GM23248 (cell line): ENCODE measurements around the gene IL17REL. TPM values are rescaled to one million over a fixed set of nuclear protein-coding genes. Genes with fewer than 3 reads are reported as not detected.
"Not testable (repeated sequence)": the region's sequence is repeated elsewhere in the genome, so short reads cannot be mapped to it uniquely, and the experiment has no call there.

Source experiments
- DNase-seq: peaks from one replicate; pipeline ENCODE4 v3.0.0-alpha.2; 2015
- H2AFZ ChIP-seq: fragments of 200-600 bp; sonication (generic); 2 replicates; pipeline ENCODE4 v1.6.1; 2016; ENCODE audit warnings: antibody characterized with exemption
- H3F3A ChIP-seq: fragments of 200-600 bp; sonication (generic); 2 replicates; pipeline ENCODE4 v1.6.1; 2016; ENCODE audit warnings: mild to moderate bottlenecking, antibody characterized with exemption, mixed run types; ENCODE audit not compliant: insufficient read depth
- H3K27ac ChIP-seq: fragments of 200-600 bp; sonication (generic); 2 replicates; pipeline ENCODE4 v1.5.1; 2016; ENCODE audit warnings: mild to moderate bottlenecking
- H3K27me3 ChIP-seq: fragments of 200-600 bp; sonication (generic); replicated peaks from 2 replicates; pipeline ENCODE4 v1.6.1; 2016; ENCODE audit warnings: mild to moderate bottlenecking; ENCODE audit not compliant: insufficient read depth
- H3K36me3 ChIP-seq: fragments of 200-600 bp; sonication (generic); 2 replicates; pipeline ENCODE4 v1.6.1; 2016; ENCODE audit warnings: low read depth, mild to moderate bottlenecking
- H3K4me1 ChIP-seq: fragments of 200-600 bp; sonication (generic); 2 replicates; pipeline ENCODE4 v1.6.1; 2016; ENCODE audit warnings: mild to moderate bottlenecking; ENCODE audit not compliant: insufficient read depth
- H3K4me2 ChIP-seq: fragments of 200-600 bp; sonication (generic); one replicate; pipeline ENCODE4 v1.6.1; 2016; ENCODE audit warnings: mild to moderate bottlenecking; ENCODE audit not compliant: unreplicated experiment
- H3K4me3 ChIP-seq: fragments of 200-600 bp; sonication (generic); 2 replicates; pipeline ENCODE4 v1.5.1; 2016; ENCODE audit warnings: mild to moderate bottlenecking
- H3K79me2 ChIP-seq: fragments of 200-600 bp; sonication (generic); 2 replicates; pipeline ENCODE4 v1.6.1; 2016; ENCODE audit warnings: mild to moderate bottlenecking; ENCODE audit not compliant: insufficient read depth
- H3K9ac ChIP-seq: fragments of 200-600 bp; sonication (generic); 2 replicates; pipeline ENCODE4 v1.6.1; 2016; ENCODE audit warnings: mild to moderate bottlenecking
- H3K9me2 ChIP-seq: fragments of 200-600 bp; sonication (generic); 2 replicates; pipeline ENCODE4 v1.6.1; 2016; ENCODE audit warnings: mixed run types, mild to moderate bottlenecking, moderate library complexity; ENCODE audit not compliant: insufficient read depth
- H3K9me3 ChIP-seq: fragments of 200-600 bp; sonication (generic); one replicate; pipeline ENCODE4 v1.6.1; 2017; ENCODE audit warnings: low read depth
- H4K20me1 ChIP-seq: fragments of 200-600 bp; sonication (generic); 2 replicates; pipeline ENCODE4 v1.6.0; 2016; ENCODE audit not compliant: insufficient read depth
- EZH2 ChIP-seq: fragments of 200-600 bp; sonication (generic); IDR thresholded peaks from 2 replicates; pipeline ENCODE4 v1.6.1; 2018; ENCODE audit warnings: antibody characterized with exemption, mild to moderate bottlenecking; ENCODE audit not compliant: insufficient read depth, poor library complexity, severe bottlenecking
- EZH2phosphoT487 ChIP-seq: fragments of 200-600 bp; sonication (generic); IDR thresholded peaks from 2 replicates; pipeline ENCODE4 v1.6.1; 2018; ENCODE audit warnings: antibody characterized with exemption, moderate library complexity, mild to moderate bottlenecking, low read depth; ENCODE audit not compliant: insufficient read depth
- whole genome bisulfite sequencing, 2 experiments: methylation state at CpG; one replicate each; pipeline ENCODE4 v1.1.6; 2015 to 2017; ENCODE audit warnings: low lambda C conversion rate in 2 of 2, low coverage in 1 of 2; ENCODE audit errors: missing lambda C conversion rate in 2 of 2; 5-methylcytosine and 5-hydroxymethylcytosine counted together
- in situ Hi-C: fragments of 300-500 bp; cut with MboI; formaldehyde crosslinking; loops from 2 replicates; pipeline ENCODE4 v1.15.0; 2020
- microRNA-seq: library from miRNA; unstranded; fragments of <30 nt; microRNA quantifications from one replicate; pipeline ENCODE4, GENCODE V29; 2016; ENCODE audit warnings: borderline number of aligned reads
- polyA plus RNA-seq: library from polyadenylated mRNA; unstranded; fragments of >200 nt; fragmentation: Nextera tagmentation; extraction: Ambion mirVana; gene quantifications from 2 replicates; pipeline ENCODE4 v1.2.1, GENCODE V29; 2016
- small RNA-seq: library from RNA; depleted of rRNA; stranded (forward); fragments of <200 nt; gene quantifications from one replicate; pipeline ENCODE3, GENCODE V24; 2014; ENCODE audit warnings: low read depth, low replicate concordance
- total RNA-seq: library from RNA; depleted of rRNA; stranded (reverse); fragments of >200 nt; shearing (Covaris generic); gene quantifications from 2 replicates; pipeline ENCODE4 v1.2.3, GENCODE V29; 2014; rRNA removed

The IL17REL gene
- total and polyA plus RNA-seq, 2 experiments from 2014 or later, result not detected

- in situ Hi-C loops, result no loop called here
Measured at GRCh38 chr22:49946612-49947295, 65.8 kb downstream of the IL17REL start.

GRCh38 chr22:49945042-49945794, 67.3 kb downstream of the IL17REL start:
- H3K9ac ChIP-seq, H3K27me3 ChIP-seq, H3K36me3 ChIP-seq, H3K79me2 ChIP-seq, H4K20me1 ChIP-seq, H3K9me3 ChIP-seq, H3F3A ChIP-seq, H3K9me2 ChIP-seq, H3K4me1 ChIP-seq, H3K4me2 ChIP-seq, H2AFZ ChIP-seq, DNase-seq, H3K4me3 ChIP-seq, H3K27ac ChIP-seq, in situ Hi-C loops: not testable (repeated sequence)
- 86 to 93% methylated on average over 8 to 17 of the region's 17 CpGs for WGBS, 2 experiments

More at GRCh38 chr22:49946612-49947295, 65.8 kb downstream of the IL17REL start:
- no peak for DNase-seq
- Histone ChIP-seq H3K9ac (no peak overlapping the region), H3K36me3 (no peaks in the 10 kb centered on the region), H3F3A (no peaks in the 10 kb centered on the region), H3K4me1 (peaks cover under 1% of the 10 kb centered on the region), H3K79me2 (no peaks in the 10 kb centered on the region), H3K9me2 (no peaks in the 10 kb centered on the region), H3K4me2 (no peak overlapping the region), H3K27me3 (no peaks in the 10 kb centered on the region), H3K9me3 (no peaks in the 10 kb centered on the region), H3K27ac (no peak overlapping the region), H3K4me3 (no peak overlapping the region), H4K20me1 (no peaks in the 10 kb centered on the region), H2AFZ (no peak overlapping the region)
- TF ChIP-seq EZH2 (no peak), EZH2phosphoT487 (no peak)
- 84 to 88% methylated on average over 15 to 16 of the region's 17 CpGs for WGBS, 2 experiments

Small RNAs within 50 kb of the gene (microRNA-seq; reads per million reads assigned to microRNA genes)
- gene MIR6821, result not detected

Small RNAs within 50 kb of the gene (small RNA-seq; reads per million reads assigned to genes)
- gene MIR6821, result not detected

Other genes starting within 250 kb of the IL17REL start
- gene BRD1, start 184.9 kb downstream of the IL17REL start, total RNA-seq, result 23.1 and 24.4 TPM in 2 replicates
- 4.4 and 4.5 TPM in 2 replicates for gene BRD1, start 184.9 kb downstream of the IL17REL start, polyA plus RNA-seq
- 7.7 and 8.9 TPM in 2 replicates for gene ZBED4, start 158.9 kb downstream of the IL17REL start, total RNA-seq
- 5.0 and 6.3 TPM in 2 replicates for gene ZBED4, start 158.9 kb downstream of the IL17REL start, polyA plus RNA-seq
- 16.9 and 24.4 TPM in 2 replicates for gene ALG12, start 94.3 kb downstream of the IL17REL start, total RNA-seq
- gene ALG12, start 94.3 kb downstream of the IL17REL start, polyA plus RNA-seq, result 21.9 and 28.5 TPM in 2 replicates
- gene CRELD2, start 94.1 kb downstream of the IL17REL start, total RNA-seq, result 57.1 and 73.2 TPM in 2 replicates
- 78.4 and 80.0 TPM in 2 replicates for gene CRELD2, start 94.1 kb downstream of the IL17REL start, polyA plus RNA-seq
- 16.2 and 17.3 TPM in 2 replicates for gene PIM3, start 52.0 kb downstream of the IL17REL start, total RNA-seq
- gene PIM3, start 52.0 kb downstream of the IL17REL start, polyA plus RNA-seq, result 10.8 TPM in 2 replicates
- gene TTLL8, start 45.5 kb upstream of the IL17REL start, total RNA-seq, result not detected in 2 replicates
- not detected in 2 replicates for gene TTLL8, start 45.5 kb upstream of the IL17REL start, polyA plus RNA-seq
- gene MLC1, start 72.7 kb upstream of the IL17REL start, total RNA-seq, result not detected in 2 replicates
- gene MLC1, start 72.7 kb upstream of the IL17REL start, polyA plus RNA-seq, result not detected in 2 replicates
- not detected in 2 replicates for gene MOV10L1, start 77.2 kb upstream of the IL17REL start, total RNA-seq
- not detected in 2 replicates for gene MOV10L1, start 77.2 kb upstream of the IL17REL start, polyA plus RNA-seq
- gene PANX2, start 158.0 kb upstream of the IL17REL start, total RNA-seq, result under 0.01 TPM in 1 of 2 replicates, not detected in the other
- gene PANX2, start 158.0 kb upstream of the IL17REL start, polyA plus RNA-seq, result 0.18 and 0.20 TPM in 2 replicates
- 19.5 and 33.5 TPM in 2 replicates for gene TRABD, start 173.1 kb upstream of the IL17REL start, total RNA-seq
- 20.7 and 22.6 TPM in 2 replicates for gene TRABD, start 173.1 kb upstream of the IL17REL start, polyA plus RNA-seq
- 24.3 and 29.1 TPM in 2 replicates for gene SELENOO, start 188.2 kb upstream of the IL17REL start, total RNA-seq
- gene SELENOO, start 188.2 kb upstream of the IL17REL start, polyA plus RNA-seq, result 5.0 and 9.6 TPM in 2 replicates
- gene TUBGCP6, start 232.3 kb upstream of the IL17REL start, total RNA-seq, result 32.0 and 33.8 TPM in 2 replicates
- gene TUBGCP6, start 232.3 kb upstream of the IL17REL start, polyA plus RNA-seq, result 13.2 and 16.6 TPM in 2 replicates
- 16.8 and 19.2 TPM in 2 replicates for gene HDAC10, start 238.5 kb upstream of the IL17REL start, total RNA-seq
- 4.3 and 6.6 TPM in 2 replicates for gene HDAC10, start 238.5 kb upstream of the IL17REL start, polyA plus RNA-seq
- 22.8 and 28.7 TPM in 2 replicates for gene MAPK12, start 248.9 kb upstream of the IL17REL start, total RNA-seq
- 20.7 and 23.2 TPM in 2 replicates for gene MAPK12, start 248.9 kb upstream of the IL17REL start, polyA plus RNA-seq